Suprapubic skin (tissue), 4 donors: ENCODE data around the gene TCF7. TPM values are rescaled to one million over a fixed set of nuclear protein-coding genes. Genes with fewer than 3 reads are reported as not detected.

ENCODE experiments used
- DNase-seq, 2 donors: peaks; one replicate each; pipeline ENCODE4 v3.0.0-alpha.2; 2019; ENCODE audit warnings: low spot score in 2 of 2
- H3K27ac ChIP-seq: fragments of 200-600 bp; sonication (generic); one replicate; pipeline ENCODE4 v1.5.1; 2019
- H3K27me3 ChIP-seq: fragments of 200-600 bp; sonication (generic); one replicate; pipeline ENCODE4 v1.5.1; 2019
- H3K36me3 ChIP-seq: fragments of 200-600 bp; sonication (generic); one replicate; pipeline ENCODE4 v1.5.1; 2019
- H3K4me1 ChIP-seq: fragments of 200-600 bp; sonication (generic); one replicate; pipeline ENCODE4 v1.5.1; 2019
- H3K4me3 ChIP-seq: fragments of 200-600 bp; sonication (generic); one replicate; pipeline ENCODE4 v1.5.1; 2019; ENCODE audit warnings: mild to moderate bottlenecking
- H3K9me3 ChIP-seq: fragments of 200-600 bp; sonication (generic); one replicate; pipeline ENCODE4 v1.5.1; 2019
- EP300 ChIP-seq: sonication (generic); formaldehyde crosslinking; IDR thresholded peaks from one replicate; pipeline ENCODE4 v1.6.1; 2017; ENCODE audit warnings: antibody characterized with exemption
- POLR2A ChIP-seq, 2 donors: fragments of 450-650 bp; IDR thresholded peaks; one replicate each; pipeline ENCODE4 v1.6.1; 2017; ENCODE audit warnings: antibody characterized with exemption in 2 of 2, mild to moderate bottlenecking in 2 of 2, moderate library complexity in 2 of 2
- POLR2AphosphoS5 ChIP-seq, 3 donors: sonication (generic); formaldehyde crosslinking; IDR thresholded peaks; one replicate each; pipeline ENCODE4 v1.6.1; 2017; ENCODE audit warnings: antibody characterized with exemption in 3 of 3
- WGBS: methylation state at CpG from one replicate; pipeline ENCODE4 v1.1.5; 2018; 5-methylcytosine and 5-hydroxymethylcytosine counted together
- total RNA-seq, 4 donors: library from RNA; depleted of rRNA; stranded (reverse); fragments of >200 nt; gene quantifications; one replicate each; pipeline ENCODE4 v1.1.0, GENCODE V29; 2016
- TF ChIP-seq, protein P1 (sequence below), 2 donors: fragments of 200-600 bp in 1 of 2; fragments of 450-650 bp in 1 of 2; sonication (generic) in 1 of 2; IDR thresholded peaks; one replicate each; pipeline ENCODE4 v1.5.1; 2016 to 2019; ENCODE audit warnings: antibody characterized with exemption in 2 of 2, mild to moderate bottlenecking in 1 of 2, moderate library complexity in 1 of 2

TCF7 gene
- total RNA-seq, 4 donors from 2014 or later, result 2.9 to 7.2 (median 4.9) TPM

GRCh38 chr5:134100283-134101091 lies 14.0 kb upstream of the TCF7 start:
- H3K9me3 ChIP-seq, result no peaks in the 10 kb centered on the region
- no peak for DNase-seq
- 59% methylated on average over 10 of the region's 10 CpGs for WGBS
- H3K27ac ChIP-seq, result no peak overlapping the region
- H3K4me1 ChIP-seq, result peaks cover 9% of the 10 kb centered on the region
- H3K27me3 ChIP-seq, result no peaks in the 10 kb centered on the region
- no peak for TF ChIP-seq POLR2A (IDR thresholded peaks at IDR 0.05)
- TF ChIP-seq, protein P1, sequence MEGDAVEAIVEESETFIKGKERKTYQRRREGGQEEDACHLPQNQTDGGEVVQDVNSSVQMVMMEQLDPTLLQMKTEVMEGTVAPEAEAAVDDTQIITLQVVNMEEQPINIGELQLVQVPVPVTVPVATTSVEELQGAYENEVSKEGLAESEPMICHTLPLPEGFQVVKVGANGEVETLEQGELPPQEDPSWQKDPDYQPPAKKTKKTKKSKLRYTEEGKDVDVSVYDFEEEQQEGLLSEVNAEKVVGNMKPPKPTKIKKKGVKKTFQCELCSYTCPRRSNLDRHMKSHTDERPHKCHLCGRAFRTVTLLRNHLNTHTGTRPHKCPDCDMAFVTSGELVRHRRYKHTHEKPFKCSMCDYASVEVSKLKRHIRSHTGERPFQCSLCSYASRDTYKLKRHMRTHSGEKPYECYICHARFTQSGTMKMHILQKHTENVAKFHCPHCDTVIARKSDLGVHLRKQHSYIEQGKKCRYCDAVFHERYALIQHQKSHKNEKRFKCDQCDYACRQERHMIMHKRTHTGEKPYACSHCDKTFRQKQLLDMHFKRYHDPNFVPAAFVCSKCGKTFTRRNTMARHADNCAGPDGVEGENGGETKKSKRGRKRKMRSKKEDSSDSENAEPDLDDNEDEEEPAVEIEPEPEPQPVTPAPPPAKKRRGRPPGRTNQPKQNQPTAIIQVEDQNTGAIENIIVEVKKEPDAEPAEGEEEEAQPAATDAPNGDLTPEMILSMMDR (IDR thresholded peaks at IDR 0.05), result no peak
- no peak for TF ChIP-seq POLR2AphosphoS5 (IDR thresholded peaks at IDR 0.05)
- TF ChIP-seq EP300, result no peak
- no peaks in the 10 kb centered on the region for H3K36me3 ChIP-seq
- no peak overlapping the region for H3K4me3 ChIP-seq

GRCh38 chr5:134101686-134102439 lies 12.6 kb upstream of the TCF7 start:
- H3K27ac ChIP-seq, result no peak overlapping the region
- 38% methylated on average over 10 of the region's 20 CpGs for WGBS
- TF ChIP-seq EP300, result no peak
- TF ChIP-seq POLR2AphosphoS5 (IDR thresholded peaks at IDR 0.05), result no peak
- TF ChIP-seq, protein P1 (IDR thresholded peaks at IDR 0.05), result peak; percentile 62 to 94
- no peak for TF ChIP-seq POLR2A (IDR thresholded peaks at IDR 0.05)
- H3K27me3 ChIP-seq, result no peaks in the 10 kb centered on the region
- H3K4me1 ChIP-seq, result peaks cover 9% of the 10 kb centered on the region
- H3K9me3 ChIP-seq, result no peaks in the 10 kb centered on the region
- H3K36me3 ChIP-seq, result no peaks in the 10 kb centered on the region
- DNase-seq, result peak in 1 of 2 donors; percentile 80
- H3K4me3 ChIP-seq, result no peak overlapping the region

DNA sequence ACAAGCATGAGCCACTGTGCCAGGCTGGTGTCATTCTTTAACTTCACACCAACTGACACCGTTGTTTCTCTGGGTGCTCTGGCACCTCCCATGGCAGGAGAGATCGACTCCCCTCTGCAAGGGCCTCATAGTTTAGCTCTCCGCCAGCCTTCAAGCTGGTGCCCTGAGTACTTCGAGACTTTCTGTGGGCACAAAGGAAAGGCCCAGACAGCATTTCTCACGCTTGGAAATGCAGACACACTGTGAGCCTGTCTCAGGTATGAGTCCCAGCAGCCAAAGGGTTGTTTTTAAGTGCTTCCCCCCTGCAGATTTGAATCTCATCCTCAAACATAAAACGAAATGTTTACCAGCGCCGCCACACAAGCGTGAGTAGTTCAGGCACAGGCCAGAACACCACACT lies 11.1 kb upstream of the TCF7 start:
- WGBS, result 86% methylated on average over 7 of the region's 9 CpGs
- no peak for DNase-seq
- Histone ChIP-seq H3K4me3 (no peak overlapping the region), H3K4me1 (peaks cover 9% of the 10 kb centered on the region), H3K36me3 (no peaks in the 10 kb centered on the region), H3K27me3 (no peaks in the 10 kb centered on the region), H3K9me3 (no peaks in the 10 kb centered on the region), H3K27ac (no peak overlapping the region)
- TF ChIP-seq EP300 (no peak), POLR2AphosphoS5 (IDR thresholded peaks at IDR 0.05) (no peak), POLR2A (IDR thresholded peaks at IDR 0.05) (no peak)
- TF ChIP-seq, protein P1 (IDR thresholded peaks at IDR 0.05), result no peak

DNA sequence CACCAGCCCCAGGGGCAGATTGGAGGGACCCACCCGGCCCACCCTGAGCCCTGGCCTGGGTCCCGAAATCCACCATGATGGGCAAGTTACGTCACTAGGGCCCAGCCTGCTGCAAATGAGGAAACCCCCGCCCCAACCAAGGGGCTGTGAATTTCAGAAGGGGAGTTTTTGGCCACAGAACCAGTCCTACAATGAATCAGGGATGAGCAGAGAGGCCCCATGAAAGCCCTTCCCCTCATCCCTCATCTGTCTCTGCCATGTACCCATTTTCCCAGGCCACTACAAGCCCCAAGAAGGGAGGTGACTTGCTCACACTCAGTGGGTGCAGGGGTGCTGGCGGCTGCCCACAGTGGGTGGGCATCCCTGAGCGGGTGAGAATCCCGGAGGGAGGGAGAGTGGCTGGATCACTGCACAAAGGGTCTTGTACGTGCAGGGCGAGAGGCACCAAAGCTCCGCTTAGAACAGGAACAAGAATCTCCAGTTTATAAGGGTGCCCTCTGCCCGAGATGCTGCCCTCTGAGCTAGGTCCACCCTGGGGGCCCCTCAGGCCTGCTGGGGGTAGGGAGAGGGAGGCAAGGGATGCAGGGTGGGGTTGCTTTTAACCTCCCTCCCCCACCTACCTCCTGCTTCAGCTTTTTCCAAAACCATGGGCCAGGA lies 10.4 kb upstream of the TCF7 start:
- no peak for DNase-seq
- Histone ChIP-seq H3K4me3 (no peak overlapping the region), H3K9me3 (no peaks in the 10 kb centered on the region), H3K27me3 (no peaks in the 10 kb centered on the region), H3K36me3 (no peaks in the 10 kb centered on the region), H3K27ac (no peak overlapping the region), H3K4me1 (peaks cover 9% of the 10 kb centered on the region)
- WGBS, result 91% methylated on average over 9 of the region's 11 CpGs
- TF ChIP-seq EP300 (no peak), POLR2AphosphoS5 (IDR thresholded peaks at IDR 0.05) (no peak), POLR2A (IDR thresholded peaks at IDR 0.05) (no peak)
- TF ChIP-seq, protein P1 (IDR thresholded peaks at IDR 0.05), result no peak
